ENCODE results near the gene FBXO4. TPM values are rescaled to one million over a fixed set of nuclear protein-coding genes. Genes with fewer than 3 reads are reported as not detected.

The FBXO4 gene
- polyA plus RNA-seq, 1 experiment, result 3.9 TPM

GRCh38 chr5:41882765-41883164 lies 42.3 kb upstream of the FBXO4 start:
- H3K27me3 ChIP-seq (ENCODE audit: control insufficient read depth, insufficient read depth, low read length), result no peaks in the 10 kb centered on the region
- no peaks in the 10 kb centered on the region for H3K36me3 ChIP-seq (ENCODE audit: control insufficient read depth, insufficient read depth, low read length)
- DNase-seq (ENCODE audit: low read depth), result no peak
- H3K4me3 ChIP-seq (ENCODE audit: low read depth, low read length), result no peak overlapping the region
- ChIA-PET CTCF (interaction anchor here (1.3 kb wide), 1 partner anchor 9 kb away, joined by 3 read pairs; no protein-coding TSS in a partner anchor), POLR2A (no interaction called here)
- no peak for TF ChIP-seq CTCF (IDR thresholded peaks at IDR 0.05; ENCODE audit: insufficient read depth, low read depth, low read length)

DNA sequence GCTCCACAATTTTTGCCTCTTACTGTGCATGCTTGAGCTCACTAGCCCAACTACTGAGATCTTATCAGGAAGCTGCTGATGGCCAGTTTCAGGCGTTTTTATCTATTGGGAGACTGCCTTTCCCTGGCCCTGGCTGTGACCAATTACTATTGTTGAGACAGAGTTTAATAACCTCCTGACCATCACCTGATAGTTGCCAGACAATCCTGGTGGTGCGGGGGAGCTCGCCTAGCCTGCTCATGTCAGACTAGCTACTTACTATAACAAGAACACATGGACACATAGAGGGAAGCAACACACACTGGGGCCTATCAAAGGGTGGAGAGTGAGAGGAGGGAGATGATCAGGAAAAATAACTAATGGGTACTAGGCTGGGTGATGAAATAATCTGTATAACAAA lies 41.8 kb upstream of the FBXO4 start:
- Histone ChIP-seq H3K27me3 (ENCODE audit: control insufficient read depth, insufficient read depth, low read length) (no peaks in the 10 kb centered on the region), H3K36me3 (ENCODE audit: control insufficient read depth, insufficient read depth, low read length) (no peaks in the 10 kb centered on the region), H3K4me3 (ENCODE audit: low read depth, low read length) (no peak overlapping the region)
- DNase-seq (ENCODE audit: low read depth), result no peak
- POLR2A ChIA-PET, result no interaction called here
- TF ChIP-seq CTCF (IDR thresholded peaks at IDR 0.05; ENCODE audit: insufficient read depth, low read depth, low read length), result no peak
- CTCF ChIA-PET, result interaction anchor here (1.3 kb wide), 1 partner anchor 9 kb away, joined by 3 read pairs; no protein-coding TSS in a partner anchor

GRCh38 chr5:41883936-41884335 lies 41.1 kb upstream of the FBXO4 start:
- no peak for TF ChIP-seq CTCF (IDR thresholded peaks at IDR 0.05; ENCODE audit: insufficient read depth, low read depth, low read length)
- no peak overlapping the region for H3K4me3 ChIP-seq (ENCODE audit: low read depth, low read length)
- no peak for DNase-seq (ENCODE audit: low read depth)
- H3K27me3 ChIP-seq (ENCODE audit: control insufficient read depth, insufficient read depth, low read length), result no peaks in the 10 kb centered on the region
- CTCF ChIA-PET, result no interaction called here
- POLR2A ChIA-PET, result no interaction called here
- no peaks in the 10 kb centered on the region for H3K36me3 ChIP-seq (ENCODE audit: control insufficient read depth, insufficient read depth, low read length)

- ChIA-PET CTCF (interaction anchor here (1.5 kb wide), 1 partner anchor 11 kb away, joined by 3 read pairs; no protein-coding TSS in a partner anchor), POLR2A (no interaction called here)
- TF ChIP-seq CTCF (IDR thresholded peaks at IDR 0.05; ENCODE audit: insufficient read depth, low read depth, low read length), result no peak
Measured at GRCh38 chr5:41885286-41885685, 39.8 kb upstream of the FBXO4 start.

GRCh38 chr5:41891066-41891707 lies 33.9 kb upstream of the FBXO4 start:
- ChIA-PET CTCF (interaction anchor here (0.8 kb wide), 1 partner anchor 195 kb away, joined by 3 read pairs; no protein-coding TSS in a partner anchor), POLR2A (no interaction called here)
- no peak for TF ChIP-seq CTCF (IDR thresholded peaks at IDR 0.05; ENCODE audit: insufficient read depth, low read depth, low read length)
- no peaks in the 10 kb centered on the region for H3K36me3 ChIP-seq (ENCODE audit: control insufficient read depth, insufficient read depth, low read length)
- H3K27me3 ChIP-seq (ENCODE audit: control insufficient read depth, insufficient read depth, low read length), result peaks cover under 1% of the 10 kb centered on the region; the same call in 1 of the 2 replicates
- H3K4me3 ChIP-seq (ENCODE audit: low read depth, low read length), result no peak overlapping the region
- DNase-seq (ENCODE audit: low read depth), result no peak

More at GRCh38 chr5:41885286-41885685, 39.8 kb upstream of the FBXO4 start:
- Histone ChIP-seq H3K27me3 (ENCODE audit: control insufficient read depth, insufficient read depth, low read length) (no peaks in the 10 kb centered on the region), H3K4me3 (ENCODE audit: low read depth, low read length) (no peak overlapping the region), H3K36me3 (ENCODE audit: control insufficient read depth, insufficient read depth, low read length) (no peaks in the 10 kb centered on the region)
- no peak for DNase-seq (ENCODE audit: low read depth)

All from BJ (cell line).